A549 treated with dexamethasone at 1 μM for 4 hours (cell line): ENCODE data around the gene PLCD3. TPM values are rescaled to one million over a fixed set of nuclear protein-coding genes. Genes with fewer than 3 reads are reported as not detected.

Source experiments
- total RNA-seq: library from RNA; stranded (reverse); fragments of 200-300 nt; extraction: Qiagen RNA extraction; gene quantifications from 5 replicates; pipeline ENCODE4 v1.2.3, GENCODE V29; 2022

PLCD3 gene
- total RNA-seq = 124 to 185 TPM (median 158 TPM) in 5 replicates

GRCh38 chr17:45132320-45132571, at the start of gene PLCD3:
PLCD3 (minus strand) TSS chr17:45132515; CDS start chr17:45132410, 105 bp downstream.

GRCh38 chr17:45161288-45162024, 29.1 kb upstream of the PLCD3 start, which contains the start of gene HEXIM2:
HEXIM2 (plus strand) TSS chr17:45161875; CDS start chr17:45162794, 919 bp downstream.

GRCh38 chr17:45148183-45149036, 16.1 kb upstream of the PLCD3 start, which contains the start of gene HEXIM1:
HEXIM1 (plus strand) TSS chr17:45148475; CDS start chr17:45149191, 716 bp downstream.

GRCh38 chr17:45135192-45135977, 3.1 kb upstream of the PLCD3 start, which contains the start of gene ACBD4:
ACBD4 (plus strand) TSS chr17:45135687; CDS start chr17:45136145, 458 bp downstream.

GRCh38 chr17:45060797-45061605, 71.3 kb downstream of the PLCD3 start, which contains the start of gene NMT1:
NMT1 (plus strand) TSS chr17:45061317; CDS start chr17:45061330, 13 bp downstream.

Other genes starting within 250 kb of the PLCD3 start
- 142 to 168 TPM (median 157 TPM) in 5 replicates for gene EFTUD2, start 233.1 kb downstream of the PLCD3 start, total RNA-seq
- gene GFAP, start 217.0 kb downstream of the PLCD3 start, total RNA-seq = 0.37 to 0.66 TPM (median 0.61 TPM) in 5 replicates
- 23.4 to 41.8 TPM (median 41.7 TPM) in 5 replicates for gene KIF18B, start 184.7 kb downstream of the PLCD3 start, total RNA-seq
- gene C1QL1, start 164.2 kb downstream of the PLCD3 start, total RNA-seq = 15.9 to 33.2 TPM (median 27.2 TPM) in 5 replicates
- 14.4 to 20.1 TPM (median 18.1 TPM) in 5 replicates for gene DCAKD, start 80.9 kb downstream of the PLCD3 start, total RNA-seq
- gene NMT1, start 71.2 kb downstream of the PLCD3 start, total RNA-seq = 225 to 369 TPM (median 244 TPM) in 5 replicates
- gene ACBD4, start 3.2 kb upstream of the PLCD3 start, total RNA-seq = 6.3 to 8.0 TPM (median 6.8 TPM) in 5 replicates
- 39.3 to 50.1 TPM (median 45.0 TPM) in 5 replicates for gene HEXIM1, start 16.0 kb upstream of the PLCD3 start, total RNA-seq
- gene HEXIM2, start 29.4 kb upstream of the PLCD3 start, total RNA-seq = 10.5 to 17.7 TPM (median 15.0 TPM) in 5 replicates
- 22.1 to 35.1 TPM (median 33.5 TPM) in 5 replicates for gene FMNL1, start 89.4 kb upstream of the PLCD3 start, total RNA-seq
- gene SPATA32, start 129.6 kb upstream of the PLCD3 start, total RNA-seq = 0.08 to 0.14 TPM (median 0.12 TPM) in 5 replicates
- gene MAP3K14, start 184.5 kb upstream of the PLCD3 start, total RNA-seq = 23.3 to 46.0 TPM (median 36.7 TPM) in 5 replicates